Amniotic stem cell (primary cell): ENCODE measurements around the gene SFXN2.
"Not testable (repeated sequence)": the region's sequence is repeated elsewhere in the genome, so short reads cannot be mapped to it uniquely, and the experiment has no call there.

Experiments used
- DNase-seq: peaks from one replicate; lab custom pipeline; 2025; lab: John Stamatoyannopoulos, UW

The SFXN2 gene

GRCh38 chr10:102714621-102715455 is at the start of gene SFXN2:
Gene SFXN2, plus strand, starts transcription at chr10:102714636. Its CDS starts 12,001 bp downstream, at chr10:102726637.
- DNase-seq: no peak

DNA sequence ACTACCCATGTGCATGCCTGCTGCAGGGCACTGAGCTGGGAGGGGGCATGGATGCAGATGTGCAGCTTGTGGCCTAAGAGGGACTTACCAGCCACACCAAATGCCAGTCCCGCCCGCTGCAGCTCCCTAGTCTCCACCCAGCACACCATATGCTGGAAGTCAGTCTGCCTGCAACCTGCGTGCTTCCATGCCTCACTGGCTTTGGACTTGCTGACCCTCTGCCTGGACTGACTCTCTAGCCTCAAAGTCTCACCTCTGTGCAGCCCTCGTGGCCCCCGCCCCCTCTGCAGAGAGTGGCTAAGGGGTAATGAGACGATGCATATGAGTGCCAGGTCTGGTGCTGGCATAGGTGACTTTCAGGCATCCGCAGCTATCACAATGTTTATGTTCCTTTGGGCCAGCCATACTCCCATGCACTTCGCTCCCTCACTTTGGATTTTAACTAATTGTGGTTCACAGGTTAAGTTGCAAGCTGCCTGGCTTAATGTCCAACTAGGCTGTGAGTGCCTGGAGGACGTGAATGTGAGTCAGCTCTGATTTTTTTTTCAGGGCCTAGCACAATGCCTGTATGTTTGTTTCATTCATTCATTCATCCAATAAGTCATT is 48.4 kb upstream of the SFXN2 start:
- no peak for DNase-seq

DNA sequence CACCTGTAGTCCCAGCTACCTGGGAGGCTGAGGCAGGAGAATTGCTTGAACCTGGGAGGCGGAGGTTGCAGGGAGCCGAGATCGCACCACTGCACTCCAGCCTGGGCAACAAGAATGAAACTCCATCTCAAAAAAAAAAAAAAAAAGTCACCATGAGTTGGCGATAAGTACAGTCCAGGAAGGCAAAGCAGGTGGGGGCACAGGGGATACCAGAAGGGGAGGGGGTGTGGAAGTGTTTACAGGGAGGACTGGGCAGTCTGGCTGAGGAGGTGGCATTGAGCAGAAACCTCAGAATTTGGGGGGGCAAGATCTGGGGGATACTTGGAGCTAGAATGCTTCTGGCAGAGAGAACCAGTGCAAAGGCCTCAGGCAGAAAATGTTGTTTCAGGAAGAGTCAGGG is 47.0 kb upstream of the SFXN2 start:
- DNase-seq: not testable (repeated sequence)

DNA sequence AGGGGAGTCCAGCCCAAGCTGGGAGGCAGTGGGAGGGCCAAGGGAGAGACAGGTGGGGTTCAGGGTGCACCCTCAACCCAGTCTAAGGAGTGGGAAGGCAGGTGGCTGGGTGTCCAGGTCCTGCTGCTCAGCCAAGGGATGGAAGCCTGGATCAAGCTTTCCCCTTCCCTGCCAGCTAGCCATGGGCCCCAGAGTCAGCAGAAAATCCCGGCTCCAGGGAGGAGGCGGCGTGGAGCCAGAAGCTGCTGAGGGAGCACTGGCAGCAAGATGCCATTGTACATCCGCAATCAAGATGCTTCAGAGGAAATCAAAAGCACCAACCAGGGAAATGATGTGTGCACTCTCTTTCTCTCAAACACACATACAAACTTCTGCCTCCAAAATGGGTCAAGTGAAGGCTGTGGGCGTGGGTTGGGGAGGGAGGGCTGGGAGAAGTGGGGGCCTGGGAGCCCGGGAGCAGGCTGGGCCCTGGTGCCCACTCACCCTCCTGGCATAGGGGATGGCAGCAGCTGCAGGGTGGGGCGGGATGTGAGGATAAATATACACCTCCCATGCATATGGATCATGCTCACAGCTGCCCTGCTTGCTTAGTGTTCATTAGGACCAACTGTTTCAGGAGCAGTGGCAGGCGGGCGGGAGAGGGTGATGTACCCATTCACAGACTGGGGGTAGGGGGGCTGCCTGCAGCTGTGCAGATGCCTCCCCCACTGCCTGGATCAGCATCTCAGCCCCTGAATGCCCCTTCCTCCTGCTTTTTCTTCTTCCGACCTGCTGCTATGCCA is 45.9 kb upstream of the SFXN2 start:
- DNase-seq: no peak

- DNase-seq: no peak
Measured at GRCh38 chr10:102669206-102670064, 45.0 kb upstream of the SFXN2 start.

GRCh38 chr10:102670065-102670670 is 44.3 kb upstream of the SFXN2 start:
- DNase-seq: no peak

DNA sequence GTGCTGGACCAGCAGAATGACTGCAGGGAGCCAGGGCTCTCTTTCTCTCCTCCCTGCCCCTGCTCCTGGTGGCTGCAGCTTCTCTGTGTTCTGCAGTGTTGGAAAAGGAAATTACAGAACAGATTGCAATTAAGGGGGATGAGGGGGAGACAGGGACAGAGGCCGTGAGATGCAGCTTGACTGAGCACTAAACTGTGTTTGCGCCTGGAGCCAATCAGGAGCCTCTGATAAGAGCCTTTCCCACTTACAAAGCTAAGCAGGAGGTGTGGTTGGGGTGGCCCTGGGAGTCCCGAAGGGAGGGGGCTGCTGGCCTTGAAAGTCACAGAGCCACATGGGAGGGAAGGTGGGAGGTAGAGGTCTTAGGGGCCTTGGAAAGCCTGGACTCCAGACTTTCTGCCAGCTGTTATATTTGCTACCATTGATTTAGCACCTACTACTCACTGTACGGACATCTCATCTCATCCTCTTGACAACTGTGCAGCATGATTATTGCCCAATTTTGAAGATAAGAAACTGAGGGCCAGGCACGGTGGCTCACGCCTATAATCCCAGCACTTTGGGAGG is 43.5 kb upstream of the SFXN2 start:
- no peak for DNase-seq

DNA sequence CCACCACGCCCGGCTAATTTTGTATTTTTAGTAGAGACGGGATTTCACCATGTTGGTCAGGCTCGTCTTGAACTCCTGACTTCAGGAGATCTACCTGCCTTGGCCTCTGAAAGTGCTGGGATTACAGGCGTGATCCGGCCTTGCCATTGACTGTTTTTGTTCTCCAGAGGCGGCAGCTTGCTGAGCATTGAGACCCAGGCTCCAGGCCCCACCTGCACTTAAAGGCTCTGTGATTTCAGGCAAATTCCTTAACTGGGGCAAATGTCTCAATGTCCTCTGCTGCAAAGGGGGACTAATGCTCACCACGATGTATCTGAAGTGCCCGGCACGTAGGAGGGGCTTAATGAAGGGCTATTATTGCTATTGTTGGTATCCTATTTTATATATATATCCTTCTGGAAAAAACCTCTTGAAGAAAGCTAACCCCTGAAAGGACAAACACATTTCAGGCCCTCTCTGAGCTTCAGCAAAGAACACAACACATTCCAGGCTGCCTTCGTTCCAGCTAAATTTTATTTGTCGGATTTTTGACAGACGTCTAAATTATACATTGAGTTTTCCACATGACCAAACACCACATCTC is 41.1 kb upstream of the SFXN2 start:
- DNase-seq: no peak

DNA sequence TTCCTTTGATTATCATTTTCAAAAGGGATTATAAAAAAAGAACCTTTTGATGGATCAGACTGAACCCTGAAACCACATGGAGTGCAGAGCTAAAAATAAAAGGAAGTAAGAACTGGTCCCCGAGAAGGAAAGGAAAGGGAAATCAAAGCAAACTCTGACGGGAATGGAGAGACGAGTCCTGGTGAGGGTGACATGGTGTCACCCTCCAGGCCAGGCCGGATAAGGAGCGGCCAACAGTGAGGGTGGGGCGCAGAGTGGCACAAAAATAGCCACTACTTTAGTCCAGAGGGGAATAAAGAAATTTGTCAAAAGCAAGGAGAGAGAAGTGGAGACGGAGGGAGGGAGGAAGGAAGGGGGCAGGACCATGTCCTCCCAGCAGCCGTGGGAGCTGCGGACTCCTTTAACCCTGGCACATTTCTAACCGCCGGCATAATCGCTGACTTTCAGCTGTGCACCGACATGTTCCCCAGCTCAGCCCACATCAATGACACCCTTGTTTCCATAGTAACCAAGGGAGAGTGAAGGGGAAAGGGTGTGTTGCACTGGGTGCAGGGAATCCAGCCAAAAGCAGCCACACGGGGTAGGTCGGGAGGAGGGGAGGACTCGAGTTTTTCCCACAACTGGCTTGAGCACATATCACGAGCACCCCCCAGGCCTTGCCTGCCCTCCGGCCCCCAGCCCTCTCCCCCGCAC is 40.5 kb upstream of the SFXN2 start:
- no peak for DNase-seq

GRCh38 chr10:102674566-102674965 is 39.9 kb upstream of the SFXN2 start:
- DNase-seq: no peak

DNA sequence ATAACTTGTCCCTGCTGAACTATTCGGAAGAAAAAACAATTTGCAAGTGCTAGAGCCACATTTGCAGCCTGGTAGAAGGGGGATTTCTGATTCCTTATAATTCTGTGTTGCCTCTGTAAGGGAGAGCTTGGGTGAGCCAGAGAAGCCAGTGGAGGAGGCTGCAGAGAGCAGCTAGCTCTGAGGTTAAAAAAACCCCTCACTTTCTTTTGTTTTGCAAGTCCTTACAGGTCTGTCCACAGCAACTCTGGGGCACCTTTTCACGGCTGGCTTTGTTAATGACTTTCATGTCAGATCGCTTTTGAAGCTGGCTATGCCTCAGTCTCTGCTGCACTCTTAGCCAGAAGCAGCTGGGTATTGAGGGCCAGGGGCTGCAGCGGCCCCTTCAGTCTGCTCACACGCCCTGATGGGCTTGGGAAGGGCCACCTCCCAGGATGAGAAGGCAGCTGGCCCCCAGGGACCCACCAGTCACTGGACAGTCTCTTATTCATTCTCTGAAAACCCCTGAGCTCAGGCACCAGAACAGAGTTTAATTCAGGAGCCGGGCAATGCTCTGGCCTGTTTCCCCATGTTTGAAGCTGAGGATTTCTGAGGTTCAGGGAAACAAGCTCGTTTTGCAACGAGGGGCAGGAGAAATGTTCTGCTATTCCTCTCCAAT is 39.3 kb upstream of the SFXN2 start:
- DNase-seq: no peak

- peak; percentile 71 for DNase-seq
Measured at GRCh38 chr10:102675666-102676533, 38.5 kb upstream of the SFXN2 start.

GRCh38 chr10:102676534-102677315 is 37.7 kb upstream of the SFXN2 start:
- DNase-seq: no peak

- DNase-seq: no peak
Measured at GRCh38 chr10:102677331-102678067, 36.9 kb upstream of the SFXN2 start.

DNA sequence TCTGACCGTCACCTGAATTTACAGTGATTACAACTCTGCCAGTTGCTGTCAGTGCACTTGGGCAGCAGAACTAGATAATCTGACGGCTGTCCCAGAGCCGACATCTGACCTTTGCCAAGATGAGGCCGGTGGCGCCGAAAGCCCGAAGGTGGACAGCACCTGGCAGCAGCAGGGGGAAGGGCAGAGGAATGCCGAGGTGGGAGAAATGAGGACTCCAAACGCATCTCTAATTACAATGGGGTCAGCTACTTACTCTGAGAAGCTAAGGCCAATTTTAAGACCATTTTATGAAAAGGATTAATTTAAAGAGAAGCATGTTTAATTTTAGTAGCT is 36.4 kb upstream of the SFXN2 start:
- no peak for DNase-seq

DNA sequence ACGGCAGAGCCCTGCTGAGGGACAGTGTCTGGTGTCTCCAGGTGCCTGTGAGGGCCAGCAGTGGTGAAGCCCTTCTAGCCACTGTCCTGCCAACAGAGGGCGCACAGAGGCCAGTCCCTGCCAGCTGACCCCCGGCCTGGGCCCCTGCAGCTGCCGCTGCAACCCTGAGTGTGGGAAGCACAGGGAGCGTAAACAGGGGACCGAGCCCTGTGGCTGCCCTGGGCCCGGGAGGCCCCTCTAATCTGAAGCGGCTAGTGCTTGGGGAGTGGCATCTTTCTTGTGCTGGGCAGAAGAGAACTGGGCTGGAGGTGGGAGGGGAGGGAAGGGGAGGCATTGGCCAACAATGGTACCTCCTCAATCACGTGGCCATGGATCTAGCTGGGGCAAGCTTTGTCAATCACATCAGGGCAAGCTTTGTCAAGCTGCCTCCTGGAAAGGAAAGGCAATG is 35.6 kb upstream of the SFXN2 start:
- DNase-seq: no peak

GRCh38 chr10:102679596-102679995 is 34.8 kb upstream of the SFXN2 start:
- DNase-seq: no peak
